CD4-positive, CD25-positive, alpha-beta regulatory T cell (primary cell): ENCODE data around the gene GABRA5. TPM values are rescaled to one million over a fixed set of nuclear protein-coding genes. Genes with fewer than 3 reads are reported as not detected.

Experiments
- ATAC-seq, 2 donors: fragments of 150-1000 bp; cut with Tn5 transposase; one replicate each; pipeline ENCODE4 v1.10.0; 2021; ENCODE audit warnings: low read depth in 2 of 2, moderate number of reproducible peaks in 2 of 2, moderate library complexity in 1 of 2
- DNase-seq, 3 donors: peaks; one replicate each; pipeline versions ENCODE4 v3.0.0 to v3.0.0-alpha.2; 2012 to 2022; ENCODE audit warnings: mixed read lengths in 1 of 3
- H3K27ac ChIP-seq: one replicate; pipeline ENCODE4 v1.7.0; 2013; ENCODE audit warnings: mild to moderate bottlenecking, low read length; ENCODE audit not compliant: insufficient read depth, poor library complexity, severe bottlenecking
- H3K27me3 ChIP-seq: one replicate; pipeline ENCODE4 v1.7.0; 2013; ENCODE audit warnings: low read length; ENCODE audit not compliant: control insufficient read depth, insufficient read depth
- H3K36me3 ChIP-seq: one replicate; pipeline ENCODE4 v1.7.0; 2013; ENCODE audit warnings: mild to moderate bottlenecking, low read length, moderate library complexity; ENCODE audit not compliant: control insufficient read depth, insufficient read depth
- H3K4me1 ChIP-seq: 2 replicates; pipeline ENCODE4 v1.7.0; 2013; ENCODE audit warnings: mild to moderate bottlenecking, low read length; ENCODE audit not compliant: insufficient read depth, control insufficient read depth, poor library complexity, severe bottlenecking
- H3K4me3 ChIP-seq: one replicate; pipeline ENCODE4 v1.7.0; 2013; ENCODE audit warnings: low read depth, mild to moderate bottlenecking, low read length, moderate library complexity
- H3K9me3 ChIP-seq, 2 experiments: 1 replicate in 1 of 2; 2 replicates in 1 of 2; pipeline ENCODE4 v1.7.0; 2013; ENCODE audit warnings: low read length in 2 of 2, mild to moderate bottlenecking in 1 of 2, moderate library complexity in 1 of 2; ENCODE audit not compliant: control insufficient read depth in 2 of 2
- H3K27ac Mint-ChIP-seq, 3 donors: one replicate each; pipeline ENCODE4 v1.8.0; 2020 to 2022; ENCODE audit warnings: mild to moderate bottlenecking in 3 of 3, mixed read lengths in 3 of 3, moderate library complexity in 2 of 3
- H3K27me3 Mint-ChIP-seq: one replicate; pipeline ENCODE4 v1.8.0; 2022; ENCODE audit warnings: mild to moderate bottlenecking, mixed read lengths
- H3K36me3 Mint-ChIP-seq: one replicate; pipeline ENCODE4 v1.8.0; 2020; ENCODE audit warnings: mixed read lengths
- H3K4me1 Mint-ChIP-seq, 4 donors: one replicate each; pipeline ENCODE4 v1.8.0; 2020 to 2022; ENCODE audit warnings: mixed read lengths in 4 of 4, mild to moderate bottlenecking in 1 of 4
- H3K4me3 Mint-ChIP-seq, 4 donors: one replicate each; pipeline ENCODE4 v1.8.0; 2020 to 2022; ENCODE audit warnings: mild to moderate bottlenecking in 4 of 4, mixed read lengths in 4 of 4, moderate library complexity in 3 of 4
- H3K9me3 Mint-ChIP-seq, 7 donors: one replicate each; pipeline ENCODE4 v1.8.0; 2020 to 2022; ENCODE audit warnings: mixed read lengths in 7 of 7, mild to moderate bottlenecking in 3 of 7, moderate library complexity in 2 of 7
- polyA plus RNA-seq, 4 donors: library from polyadenylated mRNA; unstranded; fragments of 300-500 nt; fragmentation: Illumina TruSeq; gene quantifications; one replicate each; pipeline ENCODE4 v1.2.3, GENCODE V29; 2021
- total RNA-seq: library from RNA; stranded (reverse); gene quantifications from one replicate; pipeline ENCODE4 v1.2.3, GENCODE V29; 2022

GABRA5 gene
- total and polyA plus RNA-seq, 5 donors from 2014 or later = not detected

GRCh38 chr15:26889298-26889898 is 22.5 kb downstream of the GABRA5 start:
- no peak for ATAC-seq
- no peak overlapping the region for H3K27ac Mint-ChIP-seq
- no peak overlapping the region for H3K27ac ChIP-seq
- no peaks in the 10 kb centered on the region for H3K4me1 Mint-ChIP-seq
- H3K9me3 ChIP-seq = no peaks in the 10 kb centered on the region
- peak; percentile 11 to 77 (median 31) for DNase-seq
- H3K9me3 Mint-ChIP-seq = peaks cover 0 to 2% (median 0%) of the 10 kb centered on the region in 7 donors
- no peaks in the 10 kb centered on the region for H3K4me1 ChIP-seq
- H3K36me3 ChIP-seq = no peaks in the 10 kb centered on the region
- no peaks in the 10 kb centered on the region for H3K27me3 Mint-ChIP-seq
- no peaks in the 10 kb centered on the region for H3K36me3 Mint-ChIP-seq
- H3K4me3 Mint-ChIP-seq = no peak overlapping the region
- no peaks in the 10 kb centered on the region for H3K27me3 ChIP-seq
- no peak overlapping the region for H3K4me3 ChIP-seq

- H3K27me3 ChIP-seq = no peaks in the 10 kb centered on the region
- Mint-ChIP-seq H3K9me3 (peaks cover 0 to 4% (median 0%) of the 10 kb centered on the region in 7 donors), H3K4me1 (no peaks in the 10 kb centered on the region), H3K27ac (no peak overlapping the region), H3K4me3 (no peak overlapping the region), H3K27me3 (no peaks in the 10 kb centered on the region), H3K36me3 (no peaks in the 10 kb centered on the region)
- H3K36me3 ChIP-seq = no peaks in the 10 kb centered on the region
- H3K4me3 ChIP-seq = no peak overlapping the region
- H3K9me3 ChIP-seq = no peaks in the 10 kb centered on the region
- DNase-seq = no peak
- no peaks in the 10 kb centered on the region for H3K4me1 ChIP-seq
- H3K27ac ChIP-seq = no peak overlapping the region
- no peak for ATAC-seq
Observed at GRCh38 chr15:26890451-26890850, 23.6 kb downstream of the GABRA5 start.

- Mint-ChIP-seq H3K27ac (no peak overlapping the region), H3K27me3 (no peaks in the 10 kb centered on the region), H3K4me3 (no peak overlapping the region), H3K9me3 (peaks cover 0 to 5% (median 2%) of the 10 kb centered on the region in 7 donors), H3K4me1 (no peaks in the 10 kb centered on the region), H3K36me3 (no peaks in the 10 kb centered on the region)
- ATAC-seq (no peak), DNase-seq (no peak)
- no peak overlapping the region for H3K27ac ChIP-seq
- no peaks in the 10 kb centered on the region for H3K9me3 ChIP-seq
- H3K36me3 ChIP-seq = no peaks in the 10 kb centered on the region
- H3K4me3 ChIP-seq = no peak overlapping the region
- H3K4me1 ChIP-seq = no peaks in the 10 kb centered on the region
- H3K27me3 ChIP-seq = no peaks in the 10 kb centered on the region
Observed at GRCh38 chr15:26890988-26891387, 24.1 kb downstream of the GABRA5 start.

GRCh38 chr15:26891448-26892181 is 24.8 kb downstream of the GABRA5 start:
- no peak overlapping the region for H3K4me3 Mint-ChIP-seq

GRCh38 chr15:26892182-26892518 is 25.3 kb downstream of the GABRA5 start:
- Histone ChIP-seq H3K4me1 (no peaks in the 10 kb centered on the region), H3K36me3 (no peaks in the 10 kb centered on the region), H3K9me3 (no peaks in the 10 kb centered on the region), H3K27ac (no peak overlapping the region), H3K27me3 (no peaks in the 10 kb centered on the region), H3K4me3 (no peak overlapping the region)
- no peaks in the 10 kb centered on the region for H3K27me3 Mint-ChIP-seq
- H3K4me3 Mint-ChIP-seq = no peak overlapping the region
- peaks cover 0 to 8% (median 2%) of the 10 kb centered on the region in 7 donors for H3K9me3 Mint-ChIP-seq
- DNase-seq (no peak), ATAC-seq (no peak)
- H3K27ac Mint-ChIP-seq = no peak overlapping the region
- no peaks in the 10 kb centered on the region for H3K36me3 Mint-ChIP-seq
- no peaks in the 10 kb centered on the region for H3K4me1 Mint-ChIP-seq

More at GRCh38 chr15:26891448-26892181, 24.8 kb downstream of the GABRA5 start:
- Mint-ChIP-seq H3K36me3 (no peaks in the 10 kb centered on the region), H3K4me1 (no peaks in the 10 kb centered on the region), H3K27ac (no peak overlapping the region), H3K9me3 (peaks cover 0 to 8% (median 2%) of the 10 kb centered on the region in 7 donors), H3K27me3 (no peaks in the 10 kb centered on the region)
- Histone ChIP-seq H3K4me3 (no peak overlapping the region), H3K27ac (no peak overlapping the region), H3K4me1 (no peaks in the 10 kb centered on the region), H3K27me3 (no peaks in the 10 kb centered on the region), H3K36me3 (no peaks in the 10 kb centered on the region), H3K9me3 (no peaks in the 10 kb centered on the region)
- ATAC-seq (no peak), DNase-seq (peak in 1 of 3 donors; percentile 46)

GRCh38 chr15:26892678-26893077 is 25.8 kb downstream of the GABRA5 start:
- H3K4me1 Mint-ChIP-seq = no peaks in the 10 kb centered on the region
- DNase-seq (no peak), ATAC-seq (no peak)
- H3K9me3 Mint-ChIP-seq = peaks cover 0 to 8% (median 2%) of the 10 kb centered on the region in 7 donors
- peak overlapping the region in 1 of 4 donors; percentile 5 for H3K4me3 Mint-ChIP-seq
- no peaks in the 10 kb centered on the region for H3K9me3 ChIP-seq
- H3K27ac Mint-ChIP-seq = no peak overlapping the region
- no peaks in the 10 kb centered on the region for H3K27me3 ChIP-seq
- H3K27ac ChIP-seq = no peak overlapping the region
- H3K27me3 Mint-ChIP-seq = no peaks in the 10 kb centered on the region
- H3K36me3 ChIP-seq = no peaks in the 10 kb centered on the region
- H3K36me3 Mint-ChIP-seq = no peaks in the 10 kb centered on the region
- H3K4me3 ChIP-seq = no peak overlapping the region
- H3K4me1 ChIP-seq = no peaks in the 10 kb centered on the region

GRCh38 chr15:26893351-26894065 is 26.6 kb downstream of the GABRA5 start:
- H3K27ac Mint-ChIP-seq = no peak overlapping the region
- no peaks in the 10 kb centered on the region for H3K4me1 Mint-ChIP-seq
- no peak for ATAC-seq

More at GRCh38 chr15:26893351-26894065, 26.6 kb downstream of the GABRA5 start:
- H3K36me3 Mint-ChIP-seq = no peaks in the 10 kb centered on the region
- H3K27me3 Mint-ChIP-seq = no peaks in the 10 kb centered on the region
- Histone ChIP-seq H3K36me3 (no peaks in the 10 kb centered on the region), H3K27ac (no peak overlapping the region), H3K4me3 (no peak overlapping the region), H3K9me3 (no peaks in the 10 kb centered on the region), H3K4me1 (no peaks in the 10 kb centered on the region), H3K27me3 (no peaks in the 10 kb centered on the region)
- peaks cover 0 to 8% (median 4%) of the 10 kb centered on the region in 7 donors for H3K9me3 Mint-ChIP-seq
- no peak for DNase-seq
- no peak overlapping the region for H3K4me3 Mint-ChIP-seq
